GM21528 (cell line): Measurements from ENCODE around the gene SCNM1.
"Not testable (repeated sequence)": the region's sequence is repeated elsewhere in the genome, so short reads cannot be mapped to it uniquely, and the experiment has no call there.

Source experiments
- ATAC-seq: cut with Tn5 transposase; IDR thresholded peaks from one replicate; pipeline ENCODE4 v1.9.1; 2021; ENCODE audit warnings: mild to moderate bottlenecking, moderate library complexity; ENCODE audit not compliant: unreplicated experiment, low FRiP score

SCNM1 gene

GRCh38 chr1:151192047-151192446, 26.1 kb downstream of the SCNM1 start:
- ATAC-seq = no peak

- ATAC-seq = no peak
Observed at GRCh38 chr1:151193304-151193703, 27.4 kb downstream of the SCNM1 start.

- ATAC-seq = no peak
Observed at GRCh38 chr1:151193856-151194255, 27.9 kb downstream of the SCNM1 start.

- not testable (repeated sequence) for ATAC-seq
Observed at GRCh38 chr1:151194894-151195594, 29.1 kb downstream of the SCNM1 start.

GRCh38 chr1:151196292-151196800, 30.4 kb downstream of the SCNM1 start:
- no peak for ATAC-seq

GRCh38 chr1:151197863-151198253, 31.9 kb downstream of the SCNM1 start:
- ATAC-seq = no peak

- peak; percentile 82 for ATAC-seq
Observed at GRCh38 chr1:151198254-151199127, 32.5 kb downstream of the SCNM1 start, which contains the start of gene PIP5K1A. TSS of gene PIP5K1A (plus strand) at chr1:151198552. CDS start at chr1:151198997, 445 bp downstream.

- no peak for ATAC-seq
Observed at GRCh38 chr1:151199873-151200581, 34.1 kb downstream of the SCNM1 start.

- ATAC-seq = not testable (repeated sequence)
Observed at GRCh38 chr1:151205381-151205965, 39.5 kb downstream of the SCNM1 start.

- ATAC-seq = no peak
Observed at GRCh38 chr1:151210830-151211229, 44.9 kb downstream of the SCNM1 start.

- no peak for ATAC-seq
Observed at GRCh38 chr1:151211972-151212705, 46.2 kb downstream of the SCNM1 start.

GRCh38 chr1:151213560-151213959, 47.6 kb downstream of the SCNM1 start:
- ATAC-seq = no peak
